ENCODE results near the gene NANOS2. TPM values are rescaled to one million over a fixed set of nuclear protein-coding genes. Genes with fewer than 3 reads are reported as not detected.
A peak's percentile ranks its signal among the peaks of the same experiment; 100 is the strongest.

The NANOS2 gene
- total RNA-seq, 1 experiment from 2014 or later: not detected

DNA sequence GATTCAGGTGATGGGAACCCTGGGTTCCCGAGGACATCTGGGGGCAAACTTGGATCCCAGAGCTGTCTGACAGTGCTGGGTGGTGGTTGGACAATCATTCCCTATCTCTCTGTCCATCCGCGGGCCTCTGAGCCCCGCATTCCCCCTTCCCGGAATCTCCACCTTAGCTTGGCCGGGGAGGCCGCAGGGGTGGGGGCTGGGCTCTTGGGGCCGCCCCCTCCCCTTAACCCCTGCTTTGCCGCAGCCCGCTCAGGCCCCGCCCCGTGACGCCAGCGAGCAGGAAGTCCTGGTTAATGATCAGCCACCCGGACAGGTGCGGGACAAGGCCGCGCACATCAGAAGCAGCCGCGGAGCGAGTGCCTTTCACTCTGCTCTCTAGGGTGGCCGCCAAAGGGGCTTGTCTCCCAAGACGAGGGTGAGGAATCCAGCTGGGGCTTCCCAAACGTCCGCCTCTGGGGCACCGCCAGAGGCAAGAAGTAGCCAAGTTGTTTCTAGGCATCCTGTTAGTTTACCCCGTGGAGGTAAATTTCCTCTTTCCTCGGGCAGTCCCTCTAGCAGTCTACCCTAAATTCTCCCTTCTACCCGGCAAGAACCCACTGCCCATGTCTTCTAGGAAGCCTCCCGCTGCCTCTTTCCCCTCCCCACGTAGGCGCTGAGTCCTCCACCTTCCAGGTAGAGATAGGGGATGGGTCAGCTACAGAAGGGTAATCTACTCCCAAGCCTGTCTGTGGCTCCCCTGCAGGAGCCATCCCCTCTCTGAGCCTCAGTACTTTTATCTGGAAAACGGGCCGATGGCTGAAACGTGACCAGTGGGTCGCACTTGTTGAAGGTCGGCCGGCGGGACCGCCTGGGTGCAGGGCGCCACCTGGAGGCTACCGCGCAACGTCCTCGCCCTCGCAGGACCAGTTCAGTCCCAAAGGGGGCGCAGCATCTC lies 31.7 kb downstream of the NANOS2 start:
- peaks cover 26% of the 10 kb centered on the region for H3K4me1 ChIP-seq (replicated peaks; ENCODE audit: insufficient read depth)
- BruUV-seq (replicated peaks): no TSS peak
- CTCF ChIA-PET: interaction anchor here (0.6 to 1.8 kb wide), 3 partner anchors 19 to 377 kb away, joined by 3 to 6 read pairs (median 6); partner anchors contain the start of gene FOXA3

GRCh38 chr19:45881909-45882528 lies 32.6 kb downstream of the NANOS2 start:
- no peak for TF ChIP-seq EZH2 (IDR thresholded peaks at IDR 0.05; ENCODE audit: low read depth)
- TF ChIP-seq, protein P1, sequence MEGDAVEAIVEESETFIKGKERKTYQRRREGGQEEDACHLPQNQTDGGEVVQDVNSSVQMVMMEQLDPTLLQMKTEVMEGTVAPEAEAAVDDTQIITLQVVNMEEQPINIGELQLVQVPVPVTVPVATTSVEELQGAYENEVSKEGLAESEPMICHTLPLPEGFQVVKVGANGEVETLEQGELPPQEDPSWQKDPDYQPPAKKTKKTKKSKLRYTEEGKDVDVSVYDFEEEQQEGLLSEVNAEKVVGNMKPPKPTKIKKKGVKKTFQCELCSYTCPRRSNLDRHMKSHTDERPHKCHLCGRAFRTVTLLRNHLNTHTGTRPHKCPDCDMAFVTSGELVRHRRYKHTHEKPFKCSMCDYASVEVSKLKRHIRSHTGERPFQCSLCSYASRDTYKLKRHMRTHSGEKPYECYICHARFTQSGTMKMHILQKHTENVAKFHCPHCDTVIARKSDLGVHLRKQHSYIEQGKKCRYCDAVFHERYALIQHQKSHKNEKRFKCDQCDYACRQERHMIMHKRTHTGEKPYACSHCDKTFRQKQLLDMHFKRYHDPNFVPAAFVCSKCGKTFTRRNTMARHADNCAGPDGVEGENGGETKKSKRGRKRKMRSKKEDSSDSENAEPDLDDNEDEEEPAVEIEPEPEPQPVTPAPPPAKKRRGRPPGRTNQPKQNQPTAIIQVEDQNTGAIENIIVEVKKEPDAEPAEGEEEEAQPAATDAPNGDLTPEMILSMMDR (conservative IDR thresholded peaks at IDR 0.05): no peak
- no peaks in the 10 kb centered on the region for H3K36me3 ChIP-seq (ENCODE audit: low read depth)
- no peak overlapping the region for H3K27ac ChIP-seq
- H4K20me1 ChIP-seq (ENCODE audit: insufficient read depth): peaks cover 32% of the 10 kb centered on the region
- ChIA-PET CTCF (interaction anchor here (0.7 to 1.8 kb wide), 2 partner anchors 18 to 99 kb away, joined by 6 to 7 read pairs; partner anchors contain the start of genes DMPK and FOXA3), POLR2A (ENCODE audit: unreplicated experiment) (interaction anchor here (0.6 kb wide), 1 partner anchor 113 kb away, joined by 4 read pairs; the partner anchor contains the start of gene SIX5)
- no peak overlapping the region for H3K4me3 ChIP-seq
- peaks cover 27% of the 10 kb centered on the region for H3K4me1 ChIP-seq (replicated peaks; ENCODE audit: insufficient read depth)
- H3K27me3 ChIP-seq (ENCODE audit: insufficient read depth, low read depth): no peaks in the 10 kb centered on the region
- no TSS peak for BruUV-seq (replicated peaks)
- H3K9me3 ChIP-seq (ENCODE audit: insufficient read depth, low read depth): no peaks in the 10 kb centered on the region
- no peak for DNase-seq
- H2AFZ ChIP-seq: no peak overlapping the region
- peaks cover 31% of the 10 kb centered on the region for H3F3A ChIP-seq (ENCODE audit: insufficient read depth, low read depth)
- no peak overlapping the region; the same call in 1 of the 2 replicates for H3K4me2 ChIP-seq
- intact Hi-C loops (cut with micrococcal nuclease; ENCODE audit: unreplicated experiment): loop anchor here (5.0 kb wide), 2 partner anchors 115 to 135 kb away; partner anchors contain the start of gene SIX5
- peaks cover 23% of the 10 kb centered on the region for H3K79me2 ChIP-seq (ENCODE audit: low read depth)
- H3K9me2 ChIP-seq (ENCODE audit: insufficient read depth): no peaks in the 10 kb centered on the region

More for the DNA sequence above, 31.7 kb downstream of the NANOS2 start:
- TF ChIP-seq EZH2 (IDR thresholded peaks at IDR 0.05; ENCODE audit: low read depth): no peak
- TF ChIP-seq, protein P1 (conservative IDR thresholded peaks at IDR 0.05): peak; percentile 99
- H3K36me3 ChIP-seq (ENCODE audit: low read depth): no peaks in the 10 kb centered on the region
- no peak overlapping the region for H2AFZ ChIP-seq
- H3K27me3 ChIP-seq (ENCODE audit: insufficient read depth, low read depth): no peaks in the 10 kb centered on the region
- no peaks in the 10 kb centered on the region for H3K9me2 ChIP-seq (ENCODE audit: insufficient read depth)
- peak overlapping the region; percentile 69 for H3K4me2 ChIP-seq
- no peaks in the 10 kb centered on the region for H3K9me3 ChIP-seq (ENCODE audit: insufficient read depth, low read depth)
- H3K27ac ChIP-seq: no peak overlapping the region
- intact Hi-C loops (cut with micrococcal nuclease; ENCODE audit: unreplicated experiment): loop anchor here (1.0 to 5.0 kb wide), 3 partner anchors 66 to 134 kb away; partner anchors contain the start of gene SIX5
- peak overlapping the region; percentile 41; the same call in 1 of the 2 replicates for H3K4me3 ChIP-seq
- peak; percentile 70 to 87 for DNase-seq
- H4K20me1 ChIP-seq (ENCODE audit: insufficient read depth): peaks cover 32% of the 10 kb centered on the region
- H3K79me2 ChIP-seq (ENCODE audit: low read depth): peaks cover 23% of the 10 kb centered on the region
- POLR2A ChIA-PET (ENCODE audit: unreplicated experiment): interaction anchor here (0.6 kb wide), 1 partner anchor 114 kb away, joined by 4 read pairs; the partner anchor contains the start of gene SIX5
- H3F3A ChIP-seq (ENCODE audit: insufficient read depth, low read depth): peaks cover 36% of the 10 kb centered on the region

Measured in PC-9 (cell line).